Measurements from ENCODE around the gene GLI3.

DNA sequence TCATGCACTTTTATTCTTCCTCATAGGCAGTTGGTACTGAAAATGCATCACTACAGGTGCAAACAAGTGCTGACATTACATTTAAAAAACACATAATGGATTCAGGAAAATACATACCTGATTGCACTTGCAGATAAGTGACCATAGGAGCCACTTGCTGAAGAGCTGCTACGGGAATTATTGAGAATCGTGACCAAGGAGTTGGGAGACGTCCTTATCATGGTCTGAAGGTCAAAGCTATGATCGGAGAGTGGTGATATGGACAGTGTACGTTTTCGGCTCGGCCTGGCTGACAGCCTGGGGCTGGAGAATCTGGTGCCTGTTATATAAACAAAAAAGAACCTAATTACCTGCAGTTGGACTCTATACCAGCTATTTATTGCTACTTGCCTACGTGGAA lies 197.1 kb downstream of the GLI3 start:
- TF ChIP-seq, protein P1, sequence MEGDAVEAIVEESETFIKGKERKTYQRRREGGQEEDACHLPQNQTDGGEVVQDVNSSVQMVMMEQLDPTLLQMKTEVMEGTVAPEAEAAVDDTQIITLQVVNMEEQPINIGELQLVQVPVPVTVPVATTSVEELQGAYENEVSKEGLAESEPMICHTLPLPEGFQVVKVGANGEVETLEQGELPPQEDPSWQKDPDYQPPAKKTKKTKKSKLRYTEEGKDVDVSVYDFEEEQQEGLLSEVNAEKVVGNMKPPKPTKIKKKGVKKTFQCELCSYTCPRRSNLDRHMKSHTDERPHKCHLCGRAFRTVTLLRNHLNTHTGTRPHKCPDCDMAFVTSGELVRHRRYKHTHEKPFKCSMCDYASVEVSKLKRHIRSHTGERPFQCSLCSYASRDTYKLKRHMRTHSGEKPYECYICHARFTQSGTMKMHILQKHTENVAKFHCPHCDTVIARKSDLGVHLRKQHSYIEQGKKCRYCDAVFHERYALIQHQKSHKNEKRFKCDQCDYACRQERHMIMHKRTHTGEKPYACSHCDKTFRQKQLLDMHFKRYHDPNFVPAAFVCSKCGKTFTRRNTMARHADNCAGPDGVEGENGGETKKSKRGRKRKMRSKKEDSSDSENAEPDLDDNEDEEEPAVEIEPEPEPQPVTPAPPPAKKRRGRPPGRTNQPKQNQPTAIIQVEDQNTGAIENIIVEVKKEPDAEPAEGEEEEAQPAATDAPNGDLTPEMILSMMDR (IDR thresholded peaks at IDR 0.05) = no peak
- TF ChIP-seq POLR2AphosphoS5 (IDR thresholded peaks at IDR 0.05) (no peak), POLR2A (IDR thresholded peaks at IDR 0.05) (no peak), EP300 (IDR thresholded peaks at IDR 0.05) (no peak)

All from stomach (tissue), 4 donors.